LNCaP clone FGC (cell line): ENCODE measurements around the gene CGREF1.

Experiments
- DNase-seq: peaks from one replicate; pipeline ENCODE4 v3.0.0-alpha.2; 2011; ENCODE audit warnings: low read depth
- H3K4me3 ChIP-seq: 2 replicates; pipeline ENCODE4 v1.5.1; 2011; ENCODE audit warnings: mild to moderate bottlenecking, low read depth, low read length, control low read depth
- CTCF ChIP-seq: IDR thresholded peaks from 2 replicates; pipeline ENCODE4 v1.5.1; 2012; ENCODE audit warnings: mild to moderate bottlenecking; ENCODE audit not compliant: control insufficient read depth, insufficient read depth; ENCODE audit errors: extremely low read depth

Gene CGREF1

GRCh38 chr2:27096748-27097297 lies 22.1 kb downstream of the CGREF1 start:
- H3K4me3 ChIP-seq: no peak overlapping the region
- no peak for DNase-seq
- no peak for TF ChIP-seq CTCF

- no peak for TF ChIP-seq CTCF
- no peak for DNase-seq
- H3K4me3 ChIP-seq: no peak overlapping the region
Observed at GRCh38 chr2:27095745-27096651, 22.9 kb downstream of the CGREF1 start.

- no peak for TF ChIP-seq CTCF
- no peak for DNase-seq
- H3K4me3 ChIP-seq: no peak overlapping the region
Observed at GRCh38 chr2:27095427-27095744, 23.5 kb downstream of the CGREF1 start.

GRCh38 chr2:27094353-27094984 lies 24.5 kb downstream of the CGREF1 start:
- TF ChIP-seq CTCF: no peak
- DNase-seq: no peak
- no peak overlapping the region for H3K4me3 ChIP-seq

- TF ChIP-seq CTCF: no peak
- no peak overlapping the region for H3K4me3 ChIP-seq
- DNase-seq: no peak
Observed at GRCh38 chr2:27093430-27094352, 25.2 kb downstream of the CGREF1 start.

GRCh38 chr2:27092696-27093429 lies 26.1 kb downstream of the CGREF1 start:
- TF ChIP-seq CTCF: no peak
- no peak overlapping the region for H3K4me3 ChIP-seq
- DNase-seq: no peak
